Measurements from ENCODE around the gene FTCD.

DNA sequence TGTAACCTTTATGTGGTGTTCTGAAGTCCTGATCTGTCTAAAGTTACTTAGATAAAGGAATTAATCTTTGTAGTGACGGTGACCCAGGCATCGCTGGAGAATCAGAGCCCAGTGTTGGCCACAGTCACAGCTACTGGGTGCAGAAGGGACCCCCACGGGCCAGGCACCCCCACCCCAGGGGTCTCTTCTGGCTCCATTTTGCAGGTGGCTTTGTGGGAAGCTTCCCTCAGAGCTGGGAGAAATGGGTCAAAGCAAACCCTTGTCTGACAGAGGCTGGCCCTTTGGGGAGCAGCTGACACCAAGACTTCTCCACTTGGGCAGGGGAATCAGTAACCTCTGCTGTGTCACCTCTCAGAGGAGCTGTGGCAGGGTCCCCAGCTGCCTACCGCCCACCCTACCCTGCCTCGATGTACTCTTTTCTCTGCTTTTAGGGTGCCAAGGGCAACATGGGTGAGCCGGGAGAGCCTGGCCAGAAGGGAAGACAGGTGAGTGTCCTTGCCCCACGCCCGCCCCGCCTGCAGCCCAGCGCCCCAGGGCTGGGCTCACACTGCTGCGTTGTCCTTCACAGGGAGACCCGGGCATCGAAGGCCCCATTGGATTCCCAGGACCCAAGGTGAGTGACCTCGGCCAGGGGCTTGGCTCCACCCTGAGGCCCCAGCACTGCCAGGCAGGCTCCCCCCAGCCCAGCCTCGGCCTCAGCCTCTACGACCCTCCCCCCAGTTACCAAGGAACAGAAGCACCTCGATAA, 39.8 kb downstream of the FTCD start:
- TF ChIP-seq POLR2AphosphoS5 (IDR thresholded peaks at IDR 0.05; ENCODE audit: low read depth, low read length) (no peak), TAF1 (IDR thresholded peaks at IDR 0.05; ENCODE audit: borderline replicate concordance, insufficient read depth, low read length) (no peak)
- TF ChIP-seq, protein P1, sequence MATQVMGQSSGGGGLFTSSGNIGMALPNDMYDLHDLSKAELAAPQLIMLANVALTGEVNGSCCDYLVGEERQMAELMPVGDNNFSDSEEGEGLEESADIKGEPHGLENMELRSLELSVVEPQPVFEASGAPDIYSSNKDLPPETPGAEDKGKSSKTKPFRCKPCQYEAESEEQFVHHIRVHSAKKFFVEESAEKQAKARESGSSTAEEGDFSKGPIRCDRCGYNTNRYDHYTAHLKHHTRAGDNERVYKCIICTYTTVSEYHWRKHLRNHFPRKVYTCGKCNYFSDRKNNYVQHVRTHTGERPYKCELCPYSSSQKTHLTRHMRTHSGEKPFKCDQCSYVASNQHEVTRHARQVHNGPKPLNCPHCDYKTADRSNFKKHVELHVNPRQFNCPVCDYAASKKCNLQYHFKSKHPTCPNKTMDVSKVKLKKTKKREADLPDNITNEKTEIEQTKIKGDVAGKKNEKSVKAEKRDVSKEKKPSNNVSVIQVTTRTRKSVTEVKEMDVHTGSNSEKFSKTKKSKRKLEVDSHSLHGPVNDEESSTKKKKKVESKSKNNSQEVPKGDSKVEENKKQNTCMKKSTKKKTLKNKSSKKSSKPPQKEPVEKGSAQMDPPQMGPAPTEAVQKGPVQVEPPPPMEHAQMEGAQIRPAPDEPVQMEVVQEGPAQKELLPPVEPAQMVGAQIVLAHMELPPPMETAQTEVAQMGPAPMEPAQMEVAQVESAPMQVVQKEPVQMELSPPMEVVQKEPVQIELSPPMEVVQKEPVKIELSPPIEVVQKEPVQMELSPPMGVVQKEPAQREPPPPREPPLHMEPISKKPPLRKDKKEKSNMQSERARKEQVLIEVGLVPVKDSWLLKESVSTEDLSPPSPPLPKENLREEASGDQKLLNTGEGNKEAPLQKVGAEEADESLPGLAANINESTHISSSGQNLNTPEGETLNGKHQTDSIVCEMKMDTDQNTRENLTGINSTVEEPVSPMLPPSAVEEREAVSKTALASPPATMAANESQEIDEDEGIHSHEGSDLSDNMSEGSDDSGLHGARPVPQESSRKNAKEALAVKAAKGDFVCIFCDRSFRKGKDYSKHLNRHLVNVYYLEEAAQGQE (IDR thresholded peaks at IDR 0.05; ENCODE audit: insufficient read depth in 1 of 2, low read depth in 2 of 2, low read length in 2 of 2): no peak

All from PFSK-1 (cell line).